KOPT-K1 (cell line): ENCODE results near the gene DEFB112.

ENCODE experiments used
- H3K27ac ChIP-seq: fragments of 200-600 bp; sonication (generic); 2 replicates; pipeline ENCODE4 v1.5.1; 2016; ENCODE audit warnings: antibody characterized with exemption, mild to moderate bottlenecking, low read depth, low read length; ENCODE audit not compliant: poor library complexity, severe bottlenecking
- H3K36me3 ChIP-seq: fragments of 200-600 bp; sonication (generic); 2 replicates; pipeline ENCODE4 v1.5.1; 2017; ENCODE audit warnings: antibody characterized with exemption, mild to moderate bottlenecking, low read length, moderate library complexity; ENCODE audit not compliant: insufficient read depth
- H3K9me3 ChIP-seq: fragments of 200-600 bp; sonication (generic); 2 replicates; pipeline ENCODE4 v1.5.1; 2017; ENCODE audit warnings: antibody characterized with exemption, low read length, mild to moderate bottlenecking; ENCODE audit not compliant: insufficient read depth, poor library complexity, severe bottlenecking

DEFB112 gene

DNA sequence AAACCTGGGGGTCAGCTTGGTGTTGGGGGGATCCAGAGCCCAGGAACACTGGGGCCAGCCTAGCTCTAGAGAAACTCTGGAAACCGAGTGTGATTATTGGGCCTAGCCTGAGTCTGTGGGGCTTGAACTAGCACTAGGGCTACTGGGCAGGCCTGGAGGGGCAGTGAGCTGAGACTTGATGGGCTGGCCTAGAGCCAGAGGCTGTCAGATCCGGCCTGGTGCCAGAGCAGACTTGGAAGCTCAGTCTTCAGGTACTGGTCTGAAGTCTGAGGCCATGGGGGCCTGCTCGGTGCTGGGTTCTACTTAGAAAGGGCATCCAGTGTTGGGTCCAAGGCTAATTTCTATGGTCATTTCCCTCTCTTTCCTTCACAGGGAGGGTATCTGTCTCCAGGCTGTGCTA lies 2.7 kb downstream of the DEFB112 start:
- H3K36me3 ChIP-seq: no peaks in the 10 kb centered on the region
- H3K9me3 ChIP-seq: no peaks in the 10 kb centered on the region
- H3K27ac ChIP-seq: no peak overlapping the region

DNA sequence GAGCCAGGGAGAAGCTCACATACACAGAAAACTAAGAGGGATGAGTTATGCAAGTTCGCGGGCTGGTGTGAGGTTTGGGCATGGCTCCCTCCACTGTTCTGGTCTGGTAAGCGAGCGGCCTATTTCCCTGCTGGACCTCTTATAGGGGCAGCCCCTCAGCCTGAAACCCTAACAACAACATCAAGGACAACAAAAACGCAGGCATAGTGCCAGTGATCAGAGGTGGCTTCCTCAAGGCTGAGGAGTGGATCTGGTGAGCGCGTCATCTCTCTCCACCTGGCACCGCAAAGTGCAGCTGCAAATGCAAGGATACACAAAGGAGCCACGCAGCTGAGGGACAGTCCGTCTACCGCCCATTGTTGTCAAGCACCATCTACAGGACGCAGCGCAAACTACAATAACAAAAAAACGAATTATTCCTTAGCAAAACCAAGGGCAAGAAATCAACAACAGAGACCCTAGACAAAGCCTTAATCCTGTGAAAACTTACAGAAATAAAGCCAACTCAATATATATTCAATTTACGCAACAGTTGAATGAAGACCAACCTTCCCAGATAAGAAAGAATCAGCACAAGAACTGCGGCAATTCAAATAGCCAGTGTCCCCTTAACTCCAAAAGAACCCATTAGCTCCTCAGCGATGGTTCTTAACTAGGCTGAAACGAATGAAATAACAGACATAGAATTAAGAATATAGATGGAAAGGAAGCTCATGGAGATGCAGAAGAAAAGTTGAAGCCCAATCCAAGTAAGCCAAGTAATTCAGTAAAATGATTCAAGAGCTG lies 18.8 kb downstream of the DEFB112 start:
- Histone ChIP-seq H3K36me3 (no peaks in the 10 kb centered on the region), H3K9me3 (no peaks in the 10 kb centered on the region), H3K27ac (no peak overlapping the region)

GRCh38 chr6:50030350-50030749 lies 19.4 kb downstream of the DEFB112 start:
- no peaks in the 10 kb centered on the region for H3K36me3 ChIP-seq
- no peaks in the 10 kb centered on the region for H3K9me3 ChIP-seq
- H3K27ac ChIP-seq: no peak overlapping the region

DNA sequence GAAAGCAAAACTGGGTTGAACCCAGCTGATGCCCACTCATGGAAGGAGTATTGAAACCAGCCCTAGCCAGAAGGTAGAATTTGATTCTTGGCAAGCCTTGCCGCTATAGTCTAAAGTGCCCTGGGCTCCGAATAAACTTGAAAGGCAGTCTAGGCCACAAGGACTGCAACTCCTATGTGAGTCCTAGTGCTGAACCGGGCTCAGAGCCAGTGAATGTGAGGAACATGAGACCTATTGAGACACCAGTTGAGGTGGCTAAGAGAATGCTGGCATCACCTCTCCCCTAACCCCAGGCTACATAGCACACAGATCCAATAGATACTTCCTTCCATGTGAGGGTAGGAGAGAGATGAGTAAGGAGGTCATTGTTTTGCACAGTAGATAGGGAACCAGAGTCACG lies 24.5 kb downstream of the DEFB112 start:
- H3K27ac ChIP-seq: no peak overlapping the region
- no peaks in the 10 kb centered on the region for H3K36me3 ChIP-seq
- H3K9me3 ChIP-seq: no peaks in the 10 kb centered on the region

DNA sequence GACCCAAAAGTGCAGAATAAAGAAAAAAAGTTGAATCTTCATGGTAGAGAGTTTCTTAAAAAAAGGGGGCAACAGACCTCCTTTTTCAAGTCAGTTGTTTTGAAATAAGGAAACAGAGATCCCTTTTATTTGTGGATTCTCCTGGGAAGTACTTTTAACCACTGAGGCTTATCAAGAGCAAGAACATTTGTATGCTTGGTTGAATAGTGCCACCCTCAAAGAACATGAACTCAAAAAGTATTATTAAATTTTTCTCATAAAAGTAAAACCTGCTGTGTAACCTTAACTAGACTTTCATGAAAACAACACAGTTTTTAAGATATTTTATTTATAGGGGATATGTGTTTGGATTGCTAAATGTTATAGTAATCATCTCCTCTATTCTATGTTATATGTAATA lies 27.8 kb downstream of the DEFB112 start, which contains the start of gene DEFB110:
Gene DEFB110 (minus strand): TSS at position 101 of the 400 bp plus-strand sequence. CDS start 59 bp downstream, at position 42.
- no peaks in the 10 kb centered on the region for H3K36me3 ChIP-seq
- no peaks in the 10 kb centered on the region for H3K9me3 ChIP-seq
- H3K27ac ChIP-seq: no peak within 1 kb of the TSS

DNA sequence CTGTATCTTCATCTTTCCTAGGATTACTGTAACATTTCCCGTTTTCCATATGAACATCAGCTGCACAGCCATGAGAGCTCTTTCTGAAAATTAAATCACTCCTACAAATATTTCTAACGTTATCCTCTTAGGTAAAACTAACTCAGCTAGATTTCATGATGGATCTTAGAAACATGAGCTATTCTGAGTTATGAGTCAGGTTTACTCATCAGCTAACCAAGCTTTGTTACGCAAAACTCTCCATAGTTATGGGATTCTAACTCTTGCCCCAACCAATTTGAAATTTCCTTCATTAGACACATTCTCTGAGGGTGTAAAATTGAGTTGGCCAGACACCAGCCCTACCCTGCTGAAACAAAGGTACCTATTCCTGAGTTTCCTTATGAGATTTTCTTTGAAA lies 41.9 kb downstream of the DEFB112 start:
- H3K36me3 ChIP-seq: no peaks in the 10 kb centered on the region
- no peaks in the 10 kb centered on the region for H3K9me3 ChIP-seq
- H3K27ac ChIP-seq: no peak overlapping the region

DNA sequence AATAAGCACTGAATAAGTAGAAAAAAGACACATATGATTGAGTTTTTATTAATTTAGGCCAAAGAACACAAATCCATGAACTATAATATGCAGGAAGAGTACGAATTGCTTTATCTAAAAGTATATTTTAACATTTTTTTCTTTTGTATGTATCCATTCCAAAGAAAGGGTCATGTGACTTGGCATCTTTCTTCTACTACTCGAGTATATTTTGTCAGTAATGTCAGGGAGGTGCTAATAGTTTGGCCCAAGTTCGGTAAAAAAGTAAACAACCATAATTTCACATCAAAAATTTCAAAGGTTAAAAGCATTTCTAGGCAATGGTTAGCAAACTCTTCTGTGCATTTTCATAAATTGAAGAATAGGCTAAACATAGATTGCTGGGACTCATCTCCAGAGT lies 46.6 kb downstream of the DEFB112 start:
- H3K36me3 ChIP-seq: no peaks in the 10 kb centered on the region
- H3K9me3 ChIP-seq: no peaks in the 10 kb centered on the region
- H3K27ac ChIP-seq: no peak overlapping the region

- H3K36me3 ChIP-seq: no peaks in the 10 kb centered on the region
- no peak overlapping the region for H3K27ac ChIP-seq
- no peaks in the 10 kb centered on the region for H3K9me3 ChIP-seq
Observed at GRCh38 chr6:49995278-49995677, 54.5 kb downstream of the DEFB112 start.
